ENCODE results near the gene PELI1.

DNA sequence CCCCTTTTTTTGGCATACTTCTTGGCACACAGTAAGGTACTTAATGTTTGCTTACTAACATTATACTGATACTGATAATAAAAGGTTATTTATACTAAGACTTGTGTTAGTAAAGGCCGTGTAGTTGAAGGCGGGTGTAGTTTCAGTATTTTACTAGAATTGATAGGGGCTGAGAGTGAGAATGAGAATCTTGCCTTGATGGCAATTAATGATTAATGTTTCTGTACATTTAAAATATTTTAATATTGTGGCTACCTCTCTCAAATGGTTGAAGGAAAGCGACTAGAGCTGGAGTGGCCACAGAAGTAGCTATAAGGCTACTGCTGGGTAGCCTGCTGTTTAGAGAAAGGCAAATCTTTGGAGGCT lies 29.3 kb downstream of the PELI1 start:
- TF ChIP-seq, protein P1, sequence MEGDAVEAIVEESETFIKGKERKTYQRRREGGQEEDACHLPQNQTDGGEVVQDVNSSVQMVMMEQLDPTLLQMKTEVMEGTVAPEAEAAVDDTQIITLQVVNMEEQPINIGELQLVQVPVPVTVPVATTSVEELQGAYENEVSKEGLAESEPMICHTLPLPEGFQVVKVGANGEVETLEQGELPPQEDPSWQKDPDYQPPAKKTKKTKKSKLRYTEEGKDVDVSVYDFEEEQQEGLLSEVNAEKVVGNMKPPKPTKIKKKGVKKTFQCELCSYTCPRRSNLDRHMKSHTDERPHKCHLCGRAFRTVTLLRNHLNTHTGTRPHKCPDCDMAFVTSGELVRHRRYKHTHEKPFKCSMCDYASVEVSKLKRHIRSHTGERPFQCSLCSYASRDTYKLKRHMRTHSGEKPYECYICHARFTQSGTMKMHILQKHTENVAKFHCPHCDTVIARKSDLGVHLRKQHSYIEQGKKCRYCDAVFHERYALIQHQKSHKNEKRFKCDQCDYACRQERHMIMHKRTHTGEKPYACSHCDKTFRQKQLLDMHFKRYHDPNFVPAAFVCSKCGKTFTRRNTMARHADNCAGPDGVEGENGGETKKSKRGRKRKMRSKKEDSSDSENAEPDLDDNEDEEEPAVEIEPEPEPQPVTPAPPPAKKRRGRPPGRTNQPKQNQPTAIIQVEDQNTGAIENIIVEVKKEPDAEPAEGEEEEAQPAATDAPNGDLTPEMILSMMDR (IDR thresholded peaks at IDR 0.05) = no peak
- TF ChIP-seq POLR2A (IDR thresholded peaks at IDR 0.05) (no peak), POLR2AphosphoS5 (IDR thresholded peaks at IDR 0.05; ENCODE audit: insufficient read depth in 1 of 2, low read depth in 1 of 2) (no peak)

All from vagina (tissue), 2 donors.